ENCODE measurements around the gene TMEM255B. TPM values are rescaled to one million over a fixed set of nuclear protein-coding genes. Genes with fewer than 3 reads are reported as not detected.

TMEM255B gene
- total RNA-seq, 1 donor from 2014 or later = 7.4 TPM

- TF ChIP-seq CTCF (conservative IDR thresholded peaks at IDR 0.05; ENCODE audit: low read depth, low read length) = no peak
- DNase-seq (ENCODE audit: low read depth) = no peak
- H3K4me3 ChIP-seq (ENCODE audit: low read depth, low read length) = no peak overlapping the region
These were observed 6.5 kb downstream of the TMEM255B start for GRCh38 chr13:113765564-113765910.

DNA sequence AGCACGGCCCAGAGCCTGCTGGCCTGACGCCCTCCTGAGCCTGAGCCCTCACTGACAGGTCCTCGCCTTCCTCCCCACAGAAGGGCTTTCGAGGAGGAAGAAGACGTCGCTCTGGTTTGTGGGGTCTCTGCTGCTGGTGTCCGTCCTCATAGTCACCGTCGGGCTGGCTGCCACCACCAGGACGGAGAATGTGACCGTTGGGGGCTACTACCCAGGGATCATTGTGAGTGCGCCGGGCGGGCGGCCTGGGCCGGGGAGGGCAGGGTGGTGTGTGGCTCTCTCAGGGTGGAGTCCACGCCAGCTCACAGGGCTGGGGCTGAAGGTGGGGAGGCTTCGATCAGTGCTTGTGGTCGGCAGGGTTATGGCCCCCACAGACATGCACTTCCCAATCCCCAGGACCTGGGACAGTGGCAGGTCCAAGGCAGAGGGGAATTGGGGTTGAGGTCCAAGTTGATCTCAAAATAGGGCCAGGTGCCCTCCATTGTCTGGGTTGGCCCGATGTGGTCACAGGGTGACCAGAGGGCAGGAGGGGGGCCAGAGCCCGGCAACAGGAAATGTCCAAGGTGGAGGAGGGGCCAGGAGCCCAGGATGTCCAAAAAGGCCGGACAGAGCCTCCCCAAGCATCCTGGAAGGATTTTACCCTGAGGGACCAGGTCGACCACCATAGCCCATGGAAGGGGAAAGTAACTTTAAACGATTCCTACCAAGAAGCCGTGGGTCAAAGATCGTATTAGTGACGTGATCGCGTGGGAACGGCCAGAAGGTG is 7.2 kb downstream of the TMEM255B start:
- no peak for TF ChIP-seq CTCF (conservative IDR thresholded peaks at IDR 0.05; ENCODE audit: low read depth, low read length)
- no peak for DNase-seq (ENCODE audit: low read depth)
- H3K4me3 ChIP-seq (ENCODE audit: low read depth, low read length) = no peak overlapping the region

- TF ChIP-seq CTCF (conservative IDR thresholded peaks at IDR 0.05; ENCODE audit: low read depth, low read length) = no peak
- DNase-seq (ENCODE audit: low read depth) = no peak
- H3K4me3 ChIP-seq (ENCODE audit: low read depth, low read length) = no peak overlapping the region
These were observed 8.3 kb downstream of the TMEM255B start for GRCh38 chr13:113767366-113767765.

- H3K4me3 ChIP-seq (ENCODE audit: low read depth, low read length) = no peak overlapping the region
- no peak for DNase-seq (ENCODE audit: low read depth)
- TF ChIP-seq CTCF (conservative IDR thresholded peaks at IDR 0.05; ENCODE audit: low read depth, low read length) = no peak
These were observed 9.2 kb downstream of the TMEM255B start for GRCh38 chr13:113768018-113768905.

GRCh38 chr13:113769106-113769505 is 10.1 kb downstream of the TMEM255B start:
- DNase-seq (ENCODE audit: low read depth) = no peak
- TF ChIP-seq CTCF (conservative IDR thresholded peaks at IDR 0.05; ENCODE audit: low read depth, low read length) = no peak
- no peak overlapping the region for H3K4me3 ChIP-seq (ENCODE audit: low read depth, low read length)

DNA sequence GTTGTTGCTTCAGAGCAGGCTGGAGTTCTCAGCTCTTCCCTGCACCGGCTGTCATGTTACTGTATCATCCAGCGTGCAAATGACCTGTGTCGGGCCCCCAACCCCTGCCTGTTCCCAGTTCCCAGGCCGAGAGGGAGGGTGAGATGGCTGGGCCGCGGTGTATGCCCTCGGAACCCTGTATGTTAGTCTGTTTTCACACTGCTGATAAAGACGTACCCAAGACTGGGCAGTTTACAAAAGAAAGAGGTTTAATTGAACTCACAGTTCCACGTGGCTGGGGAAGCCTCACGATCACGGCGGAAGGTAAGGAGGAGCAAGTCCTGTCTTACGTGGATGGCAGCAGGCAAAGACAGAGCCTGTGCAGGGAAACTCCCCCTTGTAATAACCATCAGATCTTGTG is 10.9 kb downstream of the TMEM255B start:
- H3K4me3 ChIP-seq (ENCODE audit: low read depth, low read length) = no peak overlapping the region
- no peak for DNase-seq (ENCODE audit: low read depth)
- no peak for TF ChIP-seq CTCF (conservative IDR thresholded peaks at IDR 0.05; ENCODE audit: low read depth, low read length)
